Prostate gland (tissue), 2 donors: ENCODE measurements around the gene CNTNAP1.

Experiments used
- POLR2A ChIP-seq: fragments of 450-650 bp; IDR thresholded peaks from one replicate; pipeline ENCODE4 v1.6.1; 2016; ENCODE audit warnings: antibody characterized with exemption, mild to moderate bottlenecking
- POLR2AphosphoS5 ChIP-seq: sonication (generic); formaldehyde crosslinking; IDR thresholded peaks from one replicate; pipeline ENCODE4 v1.6.1; 2017; ENCODE audit warnings: antibody characterized with exemption
- TF ChIP-seq, protein P1 (sequence below), 4 experiments: fragments of 200-600 bp in 2 of 4; fragments of 450-650 bp in 2 of 4; sonication (generic) in 2 of 4; IDR thresholded peaks; 1 replicate in 3 of 4; 2 replicates in 1 of 4; pipeline ENCODE4 v1.5.1; 2016 to 2019; ENCODE audit warnings: antibody characterized with exemption in 4 of 4, mild to moderate bottlenecking in 2 of 4, moderate library complexity in 2 of 4

DNA sequence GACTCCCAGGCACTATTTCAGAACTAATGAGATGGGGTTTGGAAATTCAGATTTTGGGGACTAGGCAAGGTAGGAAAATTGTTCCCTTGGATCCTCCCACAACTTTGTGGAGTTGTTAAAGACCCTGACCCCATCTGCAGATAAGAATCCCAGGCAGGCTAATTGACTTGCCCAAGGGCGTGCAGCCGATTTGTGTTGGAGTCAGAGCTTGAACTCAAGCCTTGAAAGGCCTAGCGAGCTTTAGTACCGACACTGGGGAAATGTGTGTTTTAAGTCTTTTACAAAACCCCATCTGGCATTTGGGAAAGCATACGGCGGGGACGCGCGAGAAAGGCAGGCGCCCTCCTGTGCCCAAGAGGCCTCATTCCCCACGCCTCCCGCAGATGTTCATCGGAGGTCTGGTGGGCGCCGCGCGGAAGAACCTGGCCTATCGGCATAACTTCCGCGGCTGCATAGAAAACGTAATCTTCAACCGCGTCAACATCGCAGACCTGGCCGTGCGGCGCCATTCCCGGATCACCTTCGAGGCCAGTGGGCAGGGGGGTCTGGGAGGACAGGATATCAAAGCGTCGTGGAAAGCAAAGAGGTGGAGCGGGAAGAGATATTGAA, 4.3 kb downstream of the CNTNAP1 start:
- TF ChIP-seq, protein P1, sequence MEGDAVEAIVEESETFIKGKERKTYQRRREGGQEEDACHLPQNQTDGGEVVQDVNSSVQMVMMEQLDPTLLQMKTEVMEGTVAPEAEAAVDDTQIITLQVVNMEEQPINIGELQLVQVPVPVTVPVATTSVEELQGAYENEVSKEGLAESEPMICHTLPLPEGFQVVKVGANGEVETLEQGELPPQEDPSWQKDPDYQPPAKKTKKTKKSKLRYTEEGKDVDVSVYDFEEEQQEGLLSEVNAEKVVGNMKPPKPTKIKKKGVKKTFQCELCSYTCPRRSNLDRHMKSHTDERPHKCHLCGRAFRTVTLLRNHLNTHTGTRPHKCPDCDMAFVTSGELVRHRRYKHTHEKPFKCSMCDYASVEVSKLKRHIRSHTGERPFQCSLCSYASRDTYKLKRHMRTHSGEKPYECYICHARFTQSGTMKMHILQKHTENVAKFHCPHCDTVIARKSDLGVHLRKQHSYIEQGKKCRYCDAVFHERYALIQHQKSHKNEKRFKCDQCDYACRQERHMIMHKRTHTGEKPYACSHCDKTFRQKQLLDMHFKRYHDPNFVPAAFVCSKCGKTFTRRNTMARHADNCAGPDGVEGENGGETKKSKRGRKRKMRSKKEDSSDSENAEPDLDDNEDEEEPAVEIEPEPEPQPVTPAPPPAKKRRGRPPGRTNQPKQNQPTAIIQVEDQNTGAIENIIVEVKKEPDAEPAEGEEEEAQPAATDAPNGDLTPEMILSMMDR (IDR thresholded peaks at IDR 0.05) = no peak
- TF ChIP-seq POLR2A (no peak), POLR2AphosphoS5 (no peak)
